GM12873 (cell line): ENCODE data around the gene TRAK1.

Experiments used
- CTCF ChIP-seq: IDR thresholded peaks from 2 replicates; pipeline ENCODE4 v1.5.1; 2012; ENCODE audit warnings: low read depth, mild to moderate bottlenecking, moderate library complexity, low read length, control low read depth; ENCODE audit not compliant: insufficient read depth; ENCODE audit errors: missing control alignments

TRAK1 gene

GRCh38 chr3:42070524-42070923 is 20.6 kb upstream of the TRAK1 start:
- TF ChIP-seq CTCF = no peak

- no peak for TF ChIP-seq CTCF
These were observed 19.0 kb upstream of the TRAK1 start for GRCh38 chr3:42071904-42072812.

- no peak for TF ChIP-seq CTCF
These were observed 18.3 kb upstream of the TRAK1 start for GRCh38 chr3:42072831-42073301.

DNA sequence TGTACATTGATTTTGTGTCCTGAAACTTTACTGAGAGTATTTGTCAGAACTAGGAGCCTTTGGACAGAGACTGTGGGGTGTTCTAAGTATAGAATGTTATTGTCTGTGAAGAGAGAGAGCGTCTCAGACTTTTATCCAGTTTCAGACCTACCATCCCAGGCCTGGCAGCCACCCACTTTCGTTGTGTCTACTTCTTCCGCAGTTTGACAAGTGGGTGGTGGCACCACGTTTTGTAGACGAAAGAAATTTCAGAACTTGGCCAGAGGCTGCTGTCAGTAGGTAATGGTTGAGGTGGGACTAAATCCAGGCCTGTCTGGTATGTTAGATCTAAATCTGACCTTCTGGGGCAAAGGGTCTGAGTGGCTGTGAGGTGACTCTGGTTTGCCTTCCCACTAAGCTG is 13.4 kb upstream of the TRAK1 start:
- TF ChIP-seq CTCF = no peak

- no peak for TF ChIP-seq CTCF
These were observed 12.5 kb upstream of the TRAK1 start for GRCh38 chr3:42078677-42079076.

DNA sequence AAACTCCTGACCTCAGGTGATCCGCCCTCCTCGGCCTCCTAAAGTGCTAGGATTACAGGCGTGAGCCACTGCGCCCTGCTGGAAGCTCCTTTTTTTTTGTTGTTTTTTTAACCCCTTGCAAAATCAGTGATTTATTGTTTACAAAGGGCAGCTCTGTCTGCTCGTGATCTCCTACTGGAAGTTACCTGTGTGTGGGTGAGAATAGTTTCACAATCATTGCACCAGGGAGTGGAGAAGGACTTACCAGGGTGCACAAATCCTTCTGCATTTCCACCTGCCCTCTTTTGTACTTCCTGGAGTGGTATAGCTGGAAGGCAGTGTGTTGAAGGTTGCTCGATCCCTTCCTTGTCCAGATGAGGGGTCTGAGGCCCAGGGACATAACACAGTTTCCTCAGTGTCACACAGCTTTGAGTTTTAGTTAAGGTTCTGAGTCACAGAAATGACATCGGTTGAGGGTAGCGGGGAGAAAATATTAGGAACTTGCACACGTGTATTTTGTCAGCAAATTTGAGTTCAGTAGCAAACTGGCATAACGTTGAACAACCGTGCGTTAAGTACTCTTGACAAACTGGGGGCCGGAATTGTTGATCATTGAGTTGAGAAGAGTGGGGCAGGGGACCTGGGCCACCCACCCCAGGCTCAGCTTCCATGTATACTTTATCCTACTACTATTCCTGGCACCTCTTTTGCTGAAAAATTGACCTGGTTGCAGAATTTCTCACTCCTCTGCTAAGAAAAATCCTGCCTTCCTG is 11.3 kb upstream of the TRAK1 start:
- TF ChIP-seq CTCF = no peak

DNA sequence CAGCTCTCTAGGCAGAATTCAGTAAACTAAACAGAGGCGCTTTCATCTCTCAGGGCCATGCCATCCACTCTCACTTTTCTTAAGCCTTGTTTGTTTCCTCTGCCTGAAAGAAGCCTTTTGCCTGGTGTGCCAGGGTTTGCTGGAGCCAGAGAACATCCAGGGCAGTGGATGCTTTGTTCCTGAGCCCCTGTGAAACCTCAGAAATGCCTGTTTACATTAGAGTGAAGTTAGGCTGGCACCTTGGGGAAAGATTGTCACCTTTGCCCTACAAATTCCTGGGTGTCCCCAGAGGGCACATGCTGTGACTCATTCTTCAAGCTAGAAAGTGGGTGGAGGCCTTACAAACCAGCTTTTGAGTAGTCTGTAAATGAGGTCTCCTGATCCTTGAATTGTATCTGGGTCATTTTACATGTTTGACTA is 10.7 kb upstream of the TRAK1 start:
- TF ChIP-seq CTCF = no peak
